ENCODE results near the gene ANKRD52.
"Not testable (repeated sequence)": the region's sequence is repeated elsewhere in the genome, so short reads cannot be mapped to it uniquely, and the experiment has no call there.

The ANKRD52 gene

DNA sequence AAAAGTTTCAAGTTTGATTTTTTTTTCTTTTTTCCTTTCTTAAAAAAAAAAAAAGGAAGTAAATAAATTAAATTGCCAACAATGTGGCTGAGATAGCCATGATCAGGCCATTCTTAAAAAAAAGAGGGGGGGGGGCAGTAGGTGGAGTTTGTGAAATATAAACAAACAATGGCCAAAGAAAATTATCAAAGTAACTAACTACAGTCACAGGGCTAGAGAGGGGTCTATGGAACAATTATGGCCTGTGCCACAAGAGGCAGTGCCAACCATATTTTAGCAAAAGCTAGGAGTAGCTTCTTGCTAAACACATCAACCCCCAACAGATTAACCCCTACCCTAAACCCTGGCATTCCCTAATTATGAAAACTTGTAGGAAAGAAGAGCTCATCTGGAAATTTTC, 52.7 kb downstream of the ANKRD52 start:
- in situ Hi-C loops (cut with MboI; ENCODE audit: low pct_unique_long_range_greater_than_20kb, low sequenced_read_pairs, unreplicated experiment) = no loop called here

DNA sequence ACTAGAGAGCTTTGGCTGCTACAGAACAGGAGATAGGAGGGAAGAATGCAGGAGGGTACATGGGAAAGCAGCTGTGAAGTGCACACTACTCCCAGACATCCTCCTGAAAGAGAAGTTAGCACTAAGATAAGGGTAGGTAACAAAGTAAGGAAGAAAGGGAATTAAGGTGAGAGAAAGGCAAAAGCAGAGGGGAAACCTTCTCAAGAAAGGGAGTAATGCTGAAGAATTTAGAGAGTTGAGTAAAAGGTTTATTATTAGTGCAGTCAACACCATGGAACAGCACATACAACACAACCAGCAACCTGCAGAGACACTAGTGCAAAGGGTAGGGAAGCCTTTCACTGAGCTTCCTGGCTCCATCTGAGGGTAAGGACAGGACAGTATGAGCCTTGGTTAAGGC, 53.9 kb downstream of the ANKRD52 start:
- DNase-seq (ENCODE audit: low spot score) = no peak
- in situ Hi-C loops (cut with MboI; ENCODE audit: low pct_unique_long_range_greater_than_20kb, low sequenced_read_pairs, unreplicated experiment) = no loop called here
- TF ChIP-seq, protein P1, sequence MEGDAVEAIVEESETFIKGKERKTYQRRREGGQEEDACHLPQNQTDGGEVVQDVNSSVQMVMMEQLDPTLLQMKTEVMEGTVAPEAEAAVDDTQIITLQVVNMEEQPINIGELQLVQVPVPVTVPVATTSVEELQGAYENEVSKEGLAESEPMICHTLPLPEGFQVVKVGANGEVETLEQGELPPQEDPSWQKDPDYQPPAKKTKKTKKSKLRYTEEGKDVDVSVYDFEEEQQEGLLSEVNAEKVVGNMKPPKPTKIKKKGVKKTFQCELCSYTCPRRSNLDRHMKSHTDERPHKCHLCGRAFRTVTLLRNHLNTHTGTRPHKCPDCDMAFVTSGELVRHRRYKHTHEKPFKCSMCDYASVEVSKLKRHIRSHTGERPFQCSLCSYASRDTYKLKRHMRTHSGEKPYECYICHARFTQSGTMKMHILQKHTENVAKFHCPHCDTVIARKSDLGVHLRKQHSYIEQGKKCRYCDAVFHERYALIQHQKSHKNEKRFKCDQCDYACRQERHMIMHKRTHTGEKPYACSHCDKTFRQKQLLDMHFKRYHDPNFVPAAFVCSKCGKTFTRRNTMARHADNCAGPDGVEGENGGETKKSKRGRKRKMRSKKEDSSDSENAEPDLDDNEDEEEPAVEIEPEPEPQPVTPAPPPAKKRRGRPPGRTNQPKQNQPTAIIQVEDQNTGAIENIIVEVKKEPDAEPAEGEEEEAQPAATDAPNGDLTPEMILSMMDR (IDR thresholded peaks at IDR 0.05; ENCODE audit: extremely low read depth, insufficient read depth, missing control alignments) = no peak

More for the DNA sequence above, 52.7 kb downstream of the ANKRD52 start:
- no peak for DNase-seq (ENCODE audit: low spot score)
- TF ChIP-seq, protein P1 (IDR thresholded peaks at IDR 0.05; ENCODE audit: extremely low read depth, insufficient read depth, missing control alignments) = no peak

DNA sequence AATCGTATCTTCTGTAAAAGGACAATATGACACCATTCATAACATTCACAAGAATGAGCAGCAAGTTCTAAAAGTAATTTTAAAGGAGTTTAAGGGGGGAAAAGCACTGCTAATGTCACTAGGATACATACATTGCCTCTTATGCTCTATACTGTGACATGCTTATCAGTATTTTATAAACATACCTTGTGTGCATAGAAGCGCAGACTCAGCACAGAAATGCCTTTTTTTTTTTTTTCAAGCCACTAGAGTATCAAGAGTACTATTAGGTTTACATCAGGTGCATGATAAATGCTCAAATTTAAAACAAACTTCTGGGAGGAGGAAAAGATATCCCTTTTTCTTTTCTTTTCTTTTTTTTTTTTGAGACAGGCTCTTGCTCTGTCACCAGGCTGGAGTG, 55.3 kb downstream of the ANKRD52 start:
- in situ Hi-C loops (cut with MboI; ENCODE audit: low pct_unique_long_range_greater_than_20kb, low sequenced_read_pairs, unreplicated experiment) = no loop called here
- TF ChIP-seq, protein P1 (IDR thresholded peaks at IDR 0.05; ENCODE audit: extremely low read depth, insufficient read depth, missing control alignments) = no peak
- DNase-seq (ENCODE audit: low spot score) = no peak

DNA sequence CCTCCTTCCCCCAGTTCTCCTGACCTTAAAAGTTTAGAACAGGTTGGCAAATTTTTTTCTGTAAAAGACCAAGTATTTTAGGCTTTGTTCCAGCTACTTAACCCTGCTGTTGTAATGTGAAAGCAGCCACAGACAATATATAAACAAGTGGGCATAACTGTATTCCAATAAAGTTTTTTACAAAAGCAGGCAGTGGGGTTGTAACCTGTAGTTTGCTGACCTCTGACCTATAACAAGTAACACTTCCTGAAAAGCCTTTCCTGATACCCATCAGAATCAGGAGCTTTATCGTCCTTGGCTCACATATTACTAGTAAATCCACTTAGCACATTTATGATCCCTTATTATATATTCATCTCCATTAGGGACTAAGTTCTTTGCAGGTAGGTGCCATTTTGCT, 55.8 kb downstream of the ANKRD52 start:
- TF ChIP-seq, protein P1 (IDR thresholded peaks at IDR 0.05; ENCODE audit: extremely low read depth, insufficient read depth, missing control alignments) = no peak
- DNase-seq (ENCODE audit: low spot score) = no peak
- in situ Hi-C loops (cut with MboI; ENCODE audit: low pct_unique_long_range_greater_than_20kb, low sequenced_read_pairs, unreplicated experiment) = no loop called here

DNA sequence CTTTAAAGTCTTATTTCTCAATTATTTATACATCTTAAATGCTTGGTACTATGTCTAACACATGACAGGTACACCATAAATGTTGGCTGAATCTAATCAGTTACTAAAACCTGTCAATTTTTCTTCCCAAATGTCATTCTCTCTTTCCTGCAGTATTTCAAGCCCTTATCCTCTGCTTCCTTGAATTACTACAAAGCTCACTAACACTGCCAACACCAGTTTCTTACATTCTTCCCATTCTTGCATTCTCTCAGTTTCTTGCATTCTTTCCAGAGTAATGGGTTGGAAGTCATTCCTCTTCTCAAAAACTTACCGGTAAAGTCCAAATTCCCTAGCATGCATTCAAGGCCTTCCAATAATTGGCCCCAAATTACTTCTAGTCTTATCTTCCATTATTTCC, 59.3 kb downstream of the ANKRD52 start:
- in situ Hi-C loops (cut with MboI; ENCODE audit: low pct_unique_long_range_greater_than_20kb, low sequenced_read_pairs, unreplicated experiment) = no loop called here
- TF ChIP-seq, protein P1 (IDR thresholded peaks at IDR 0.05; ENCODE audit: extremely low read depth, insufficient read depth, missing control alignments) = no peak

DNA sequence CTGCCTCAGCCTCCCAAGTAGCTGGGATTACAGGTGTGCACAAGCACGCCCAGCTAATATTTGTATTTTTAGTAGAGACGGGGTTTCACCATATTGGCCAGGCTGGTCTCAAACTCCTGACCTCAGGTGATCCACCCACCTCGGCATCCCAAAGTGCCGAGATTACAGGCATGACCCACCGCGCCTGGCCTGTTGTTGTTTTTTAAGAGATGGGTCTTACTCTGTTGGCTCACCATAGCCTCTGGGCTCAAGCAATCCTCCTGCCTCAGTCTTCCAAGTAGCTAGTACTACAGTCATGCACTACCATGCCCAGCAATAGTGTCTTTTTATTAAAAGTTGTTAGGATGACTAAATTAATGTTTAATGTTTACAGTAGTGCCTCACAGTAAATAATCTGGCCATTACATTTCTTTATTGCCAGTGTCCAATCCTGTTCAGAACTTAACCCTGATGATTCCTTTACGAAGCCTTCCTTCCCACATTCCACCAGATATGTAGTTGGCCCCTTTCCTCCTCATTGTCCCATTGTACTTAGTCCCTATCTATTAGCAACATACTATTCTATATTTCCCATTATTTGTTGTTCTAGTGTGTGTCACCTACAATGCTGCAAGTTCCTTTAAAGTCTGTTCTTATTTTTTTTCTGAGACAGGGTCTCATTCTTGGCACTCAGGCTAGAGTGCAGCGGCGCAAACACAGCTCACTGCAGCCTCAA, 60.1 kb downstream of the ANKRD52 start:
- in situ Hi-C loops (cut with MboI; ENCODE audit: low pct_unique_long_range_greater_than_20kb, low sequenced_read_pairs, unreplicated experiment) = no loop called here
- no peak for DNase-seq (ENCODE audit: low spot score)
- TF ChIP-seq, protein P1 (IDR thresholded peaks at IDR 0.05; ENCODE audit: extremely low read depth, insufficient read depth, missing control alignments) = no peak

More for the DNA sequence above, 59.3 kb downstream of the ANKRD52 start:
- no peak for DNase-seq (ENCODE audit: low spot score)

DNA sequence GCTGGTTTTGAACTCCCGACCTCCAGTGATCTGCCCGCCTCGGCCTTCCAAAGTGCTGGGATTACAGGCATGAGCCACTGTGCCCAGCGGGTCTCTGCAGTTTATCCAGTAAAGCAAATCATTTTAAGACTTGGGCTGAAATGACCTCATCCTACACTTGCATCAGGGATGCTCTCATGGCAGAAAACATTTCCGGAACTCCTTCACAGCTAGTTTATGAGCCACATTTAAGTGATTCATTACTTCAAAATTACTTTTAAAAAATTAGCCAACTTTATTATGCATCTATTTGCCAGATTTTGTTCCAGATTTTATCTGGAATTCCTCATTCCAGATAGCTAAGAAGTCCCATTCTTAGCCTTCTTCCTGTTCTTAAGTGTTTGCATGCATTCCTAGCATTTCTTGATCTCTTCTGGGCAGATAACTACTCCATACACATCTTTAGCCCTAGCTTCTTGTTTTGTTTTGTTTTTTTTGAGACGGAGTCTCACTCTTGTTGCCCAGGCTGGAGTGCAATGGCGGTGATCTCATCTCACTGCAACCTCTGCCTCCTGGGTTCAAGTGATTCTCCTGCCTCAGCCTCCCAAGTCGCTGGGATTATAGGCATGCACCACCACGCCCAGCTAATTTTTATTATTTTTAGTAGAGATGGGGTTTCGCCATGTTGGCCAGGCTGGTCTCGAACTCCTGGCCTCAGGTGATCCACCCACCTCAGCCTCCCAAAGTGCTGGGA, 61.2 kb downstream of the ANKRD52 start:
- DNase-seq (ENCODE audit: low spot score); in situ Hi-C loops (cut with MboI; ENCODE audit: low pct_unique_long_range_greater_than_20kb, low sequenced_read_pairs, unreplicated experiment): not testable (repeated sequence)
